Activated CD4-positive, alpha-beta memory T cell treated with anti-CD3 and anti-CD28 coated beads, Interleukin-2, amount 10 ng/mL, durations not matched to agents 7 days and 5 days (primary cell): Measurements from ENCODE around the gene MR1. TPM values are rescaled to one million over a fixed set of nuclear protein-coding genes. Genes with fewer than 3 reads are reported as not detected.

Source experiments
- CTCF ChIA-PET: fragments of 350-600 bp; sonication (Branson Sonifier 250); formaldehyde crosslinking; loops from one replicate; lab custom pipeline; 2021; ENCODE audit warnings: antibody characterized with exemption, inconsistent platforms; lab: Charles Lee
- POLR2A ChIA-PET: fragments of 350-600 bp; sonication (Branson Sonifier 250); formaldehyde crosslinking; loops from one replicate; lab custom pipeline; 2021; ENCODE audit warnings: antibody characterized with exemption; lab: Charles Lee
- DNase-seq: peaks from one replicate; pipeline ENCODE4 v3.0.0-alpha.2; 2020
- H3K27ac Mint-ChIP-seq: one replicate; pipeline ENCODE4 v1.8.0; 2021; ENCODE audit warnings: mild to moderate bottlenecking, mixed read lengths
- H3K27me3 Mint-ChIP-seq: one replicate; pipeline ENCODE4 v1.8.0; 2021; ENCODE audit warnings: mixed read lengths
- H3K36me3 Mint-ChIP-seq: one replicate; pipeline ENCODE4 v1.8.0; 2021; ENCODE audit warnings: low read depth, mixed read lengths
- H3K4me1 Mint-ChIP-seq: one replicate; pipeline ENCODE4 v1.8.0; 2021; ENCODE audit warnings: mixed read lengths
- H3K4me3 Mint-ChIP-seq: one replicate; pipeline ENCODE4 v1.8.0; 2021; ENCODE audit warnings: mild to moderate bottlenecking, mixed read lengths
- H3K9me3 Mint-ChIP-seq: one replicate; pipeline ENCODE4 v1.8.0; 2021; ENCODE audit warnings: mixed read lengths
- total RNA-seq, 2 experiments: library from RNA; stranded (reverse); gene quantifications; one replicate each; pipeline ENCODE4 v1.2.3, GENCODE V29; 2021

MR1 gene
- total RNA-seq, 2 experiments from 2014 or later, result 36.4 to 36.5 TPM

DNA sequence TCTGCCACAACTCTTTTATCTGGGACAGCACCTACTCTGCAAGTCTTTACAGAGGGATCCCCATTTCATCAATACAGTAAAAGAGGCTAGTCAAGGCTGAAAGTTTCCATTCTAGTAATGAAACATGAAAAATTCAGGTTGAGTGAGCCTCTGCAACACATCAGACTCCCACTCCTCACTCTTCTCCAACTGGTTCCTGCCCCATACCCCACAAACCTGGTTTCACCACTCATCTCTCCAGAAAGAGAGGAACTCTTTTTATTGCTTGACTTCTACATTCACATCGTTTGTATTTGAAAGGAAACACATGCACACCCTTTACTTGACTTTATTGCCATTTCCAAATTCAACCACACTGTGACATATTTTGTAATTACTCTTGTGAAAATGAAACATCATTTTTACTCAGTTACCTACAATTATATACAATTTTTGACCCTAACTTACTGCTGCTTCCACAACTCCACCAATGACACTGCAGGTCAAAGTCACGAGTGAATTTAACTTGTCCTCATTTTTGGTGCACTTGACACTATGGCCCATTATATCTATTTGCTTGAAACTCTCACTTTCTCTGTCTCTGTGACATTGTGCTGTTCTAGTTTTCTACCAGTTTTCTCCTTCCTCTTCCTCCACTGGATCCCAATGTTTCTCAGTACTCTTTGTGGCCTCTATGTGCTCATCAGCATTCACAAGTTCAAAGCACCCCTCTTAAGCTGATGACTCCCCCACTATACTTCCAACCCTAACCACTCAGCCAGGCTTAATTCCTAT, 19.1 kb upstream of the MR1 start:
- no peaks in the 10 kb centered on the region for H3K9me3 Mint-ChIP-seq
- ChIA-PET POLR2A (interaction anchor here (0.7 to 3.2 kb wide), 2 partner anchors 7 to 74 kb away, joined by 3 to 17 read pairs; partner anchors contain the start of genes IER5 and STX6), CTCF (interaction anchor here (2.3 kb wide), 1 partner anchor 8 kb away, joined by 9 read pairs; the partner anchor contains the start of gene STX6)
- DNase-seq, result no peak
- H3K36me3 Mint-ChIP-seq, result peaks cover 26% of the 10 kb centered on the region
- peaks cover 41% of the 10 kb centered on the region for H3K4me1 Mint-ChIP-seq
- H3K27ac Mint-ChIP-seq, result no peak overlapping the region
- H3K27me3 Mint-ChIP-seq, result no peaks in the 10 kb centered on the region
- H3K4me3 Mint-ChIP-seq, result no peak overlapping the region

DNA sequence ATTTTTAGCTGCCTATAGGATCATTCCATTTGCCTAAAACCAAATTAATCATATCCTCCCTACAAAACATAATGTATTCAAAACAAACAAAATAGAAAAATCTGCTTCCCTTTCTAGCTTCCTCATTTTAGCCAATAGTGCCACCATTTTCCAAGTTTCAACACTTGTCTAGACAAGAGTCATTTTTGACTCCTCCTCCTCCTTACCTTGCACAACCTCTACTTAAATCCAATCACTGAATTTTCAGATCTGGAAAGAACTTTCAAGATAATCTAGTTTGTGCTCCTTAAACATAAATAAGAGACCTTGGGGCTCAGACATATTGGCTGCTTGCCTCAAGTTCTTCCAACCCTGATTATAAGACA, 18.6 kb upstream of the MR1 start:
- H3K4me3 Mint-ChIP-seq, result no peak overlapping the region
- DNase-seq, result no peak
- CTCF ChIA-PET, result no interaction called here
- peaks cover 24% of the 10 kb centered on the region for H3K36me3 Mint-ChIP-seq
- H3K27me3 Mint-ChIP-seq, result no peaks in the 10 kb centered on the region
- POLR2A ChIA-PET, result interaction anchor here (0.7 kb wide), 1 partner anchor 74 kb away, joined by 3 read pairs; the partner anchor contains the start of gene IER5
- H3K9me3 Mint-ChIP-seq, result no peaks in the 10 kb centered on the region
- peaks cover 39% of the 10 kb centered on the region for H3K4me1 Mint-ChIP-seq
- H3K27ac Mint-ChIP-seq, result no peak overlapping the region

DNA sequence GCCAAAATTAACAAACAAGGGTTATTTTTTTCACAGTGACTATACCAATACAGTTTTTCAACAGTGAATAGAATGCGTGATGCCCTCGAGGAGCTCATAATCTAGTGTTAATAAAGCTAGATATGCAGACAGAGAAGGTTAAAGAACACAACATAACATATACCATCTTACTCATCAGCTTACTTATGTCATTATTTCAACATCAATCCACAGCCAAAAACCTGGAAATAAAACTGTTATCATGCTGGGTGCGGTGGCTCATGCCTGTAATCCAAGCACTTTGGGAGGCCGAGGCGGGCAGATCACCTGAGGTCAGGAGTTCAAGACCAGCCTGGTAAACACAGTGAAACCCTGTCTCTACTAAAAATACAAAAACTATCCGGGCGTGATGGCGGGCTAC, 17.2 kb upstream of the MR1 start:
- Mint-ChIP-seq H3K4me1 (peaks cover 49% of the 10 kb centered on the region), H3K9me3 (no peaks in the 10 kb centered on the region), H3K27ac (no peak overlapping the region), H3K36me3 (peaks cover 28% of the 10 kb centered on the region), H3K4me3 (no peak overlapping the region), H3K27me3 (no peaks in the 10 kb centered on the region)
- ChIA-PET POLR2A (no interaction called here), CTCF (interaction anchor here (0.7 to 1.4 kb wide), 2 partner anchors 88 to 150 kb away, joined by 3 to 4 read pairs; no protein-coding TSS in a partner anchor)
- DNase-seq, result no peak

DNA sequence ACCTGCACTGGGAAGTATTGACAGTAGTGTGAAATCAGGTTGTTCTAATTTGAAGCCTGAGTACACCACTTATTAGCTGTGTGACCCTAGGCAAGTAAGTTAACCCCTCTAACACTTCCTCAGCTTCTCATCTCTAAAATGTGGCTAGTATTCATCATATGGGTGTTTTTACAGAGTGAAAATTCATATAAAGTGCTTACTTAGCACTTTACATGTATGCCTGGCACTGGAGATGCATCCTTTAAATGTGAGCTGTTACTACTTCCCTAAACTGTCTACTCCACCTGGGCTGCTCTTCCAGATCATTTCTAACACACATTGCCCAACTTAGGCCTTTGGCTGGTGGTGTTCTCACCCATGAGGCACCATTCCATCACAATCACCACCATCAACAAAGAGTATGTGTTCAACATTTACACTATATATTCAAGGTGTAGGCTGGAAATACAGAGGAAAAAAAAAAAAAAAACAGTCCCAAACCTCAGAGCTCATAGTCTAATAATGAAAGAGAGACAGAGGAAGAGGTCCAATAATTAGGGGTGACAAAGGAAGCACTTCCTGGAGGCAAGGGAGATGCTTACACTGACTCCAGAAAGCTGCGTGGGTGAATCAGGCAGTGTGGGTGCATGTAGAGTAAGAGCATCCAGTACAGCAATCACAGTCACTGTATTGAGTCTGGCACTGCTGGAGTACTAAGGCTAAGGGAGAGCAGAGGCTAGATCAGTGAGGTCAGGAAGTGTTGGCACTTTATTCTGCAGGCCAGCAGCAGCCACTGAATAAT, 14.7 kb upstream of the MR1 start:
- ChIA-PET CTCF (interaction anchor here (1.1 to 1.9 kb wide), 5 partner anchors 9 to 503 kb away, joined by 3 to 8 read pairs (median 4); no protein-coding TSS in a partner anchor), POLR2A (interaction anchor here (0.9 to 2.7 kb wide), 7 partner anchors 14 to 140 kb away, joined by 3 to 14 read pairs (median 4); partner anchors contain the start of gene MR1)
- H3K36me3 Mint-ChIP-seq, result peaks cover 29% of the 10 kb centered on the region
- no peaks in the 10 kb centered on the region for H3K27me3 Mint-ChIP-seq
- peaks cover 48% of the 10 kb centered on the region for H3K4me1 Mint-ChIP-seq
- no peak for DNase-seq
- H3K9me3 Mint-ChIP-seq, result no peaks in the 10 kb centered on the region
- H3K27ac Mint-ChIP-seq, result peak overlapping the region; percentile 60
- H3K4me3 Mint-ChIP-seq, result peak overlapping the region; percentile 21

DNA sequence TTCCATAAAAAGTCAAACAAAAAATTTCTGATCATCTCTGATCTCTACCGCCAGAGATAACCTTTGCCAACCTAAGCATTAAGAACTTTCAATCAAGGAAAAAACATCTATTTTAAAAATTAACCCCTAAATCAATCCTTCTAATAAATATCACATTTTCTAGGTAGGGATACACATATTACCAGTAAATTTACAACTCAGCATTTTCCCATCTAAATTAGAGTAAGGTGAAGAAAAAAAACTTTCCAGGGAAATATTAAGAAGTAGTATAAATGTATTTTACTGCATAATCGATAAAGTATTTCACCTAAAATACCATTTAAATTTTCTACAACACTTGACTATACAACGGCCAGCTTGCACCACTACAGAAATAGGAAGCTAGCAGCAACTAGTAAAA, 12.6 kb upstream of the MR1 start:
- POLR2A ChIA-PET, result interaction anchor here (0.9 to 5.6 kb wide), 10 partner anchors 8 to 143 kb away, joined by 3 to 92 read pairs (median 10); partner anchors contain the start of genes IER5 and MR1
- CTCF ChIA-PET, result interaction anchor here (0.7 to 5.3 kb wide), 5 partner anchors 8 to 145 kb away, joined by 3 to 30 read pairs (median 6); no protein-coding TSS in a partner anchor
- peak overlapping the region; percentile 89 for H3K27ac Mint-ChIP-seq
- H3K4me3 Mint-ChIP-seq, result peak overlapping the region; percentile 95
- no peak for DNase-seq
- H3K9me3 Mint-ChIP-seq, result no peaks in the 10 kb centered on the region
- peaks cover 29% of the 10 kb centered on the region for H3K36me3 Mint-ChIP-seq
- H3K27me3 Mint-ChIP-seq, result peaks cover 15% of the 10 kb centered on the region
- H3K4me1 Mint-ChIP-seq, result peaks cover 48% of the 10 kb centered on the region

DNA sequence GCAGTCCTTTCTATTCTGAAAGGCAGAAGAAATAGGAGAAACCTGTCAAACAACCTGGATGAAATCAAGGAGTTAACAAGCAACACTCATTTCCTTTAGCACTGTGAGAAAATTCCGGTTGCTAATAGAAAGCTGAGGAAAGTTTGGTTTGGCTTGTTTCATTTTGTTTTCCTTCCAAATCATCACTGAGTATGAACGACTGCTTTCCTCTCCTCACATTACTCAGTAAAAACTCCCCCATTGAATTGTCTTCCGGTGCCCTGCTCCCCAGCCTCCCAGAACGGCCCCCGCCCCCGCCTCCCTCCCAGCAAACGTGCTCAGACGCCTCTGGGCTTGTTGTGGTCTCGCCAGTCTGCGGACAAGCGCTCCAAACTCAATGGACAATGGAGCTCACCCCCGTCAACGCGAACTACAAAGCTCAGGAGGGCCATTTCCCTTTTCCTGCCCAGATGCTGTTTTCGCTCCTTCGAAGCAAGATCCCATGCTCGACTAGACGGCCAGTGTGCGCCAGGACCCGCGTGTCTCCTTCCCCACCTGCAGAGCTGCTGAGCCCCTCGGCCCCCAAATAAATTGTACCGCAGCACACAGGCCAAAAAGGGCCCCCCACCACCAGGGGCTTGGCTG, 11.9 kb upstream of the MR1 start:
- Mint-ChIP-seq H3K27me3 (peaks cover 18% of the 10 kb centered on the region), H3K36me3 (peaks cover 29% of the 10 kb centered on the region), H3K9me3 (no peaks in the 10 kb centered on the region), H3K4me3 (peak overlapping the region; percentile 95), H3K4me1 (peaks cover 48% of the 10 kb centered on the region), H3K27ac (peak overlapping the region; percentile 89)
- ChIA-PET CTCF (interaction anchor here (0.7 to 5.3 kb wide), 10 partner anchors 8 to 146 kb away, joined by 3 to 30 read pairs (median 6); partner anchors contain the start of gene MR1), POLR2A (interaction anchor here (0.6 to 5.6 kb wide), 19 partner anchors 9 to 520 kb away, joined by 3 to 92 read pairs (median 7); partner anchors contain the start of genes ACBD6, IER5 and MR1)
- DNase-seq, result peak; percentile 62

DNA sequence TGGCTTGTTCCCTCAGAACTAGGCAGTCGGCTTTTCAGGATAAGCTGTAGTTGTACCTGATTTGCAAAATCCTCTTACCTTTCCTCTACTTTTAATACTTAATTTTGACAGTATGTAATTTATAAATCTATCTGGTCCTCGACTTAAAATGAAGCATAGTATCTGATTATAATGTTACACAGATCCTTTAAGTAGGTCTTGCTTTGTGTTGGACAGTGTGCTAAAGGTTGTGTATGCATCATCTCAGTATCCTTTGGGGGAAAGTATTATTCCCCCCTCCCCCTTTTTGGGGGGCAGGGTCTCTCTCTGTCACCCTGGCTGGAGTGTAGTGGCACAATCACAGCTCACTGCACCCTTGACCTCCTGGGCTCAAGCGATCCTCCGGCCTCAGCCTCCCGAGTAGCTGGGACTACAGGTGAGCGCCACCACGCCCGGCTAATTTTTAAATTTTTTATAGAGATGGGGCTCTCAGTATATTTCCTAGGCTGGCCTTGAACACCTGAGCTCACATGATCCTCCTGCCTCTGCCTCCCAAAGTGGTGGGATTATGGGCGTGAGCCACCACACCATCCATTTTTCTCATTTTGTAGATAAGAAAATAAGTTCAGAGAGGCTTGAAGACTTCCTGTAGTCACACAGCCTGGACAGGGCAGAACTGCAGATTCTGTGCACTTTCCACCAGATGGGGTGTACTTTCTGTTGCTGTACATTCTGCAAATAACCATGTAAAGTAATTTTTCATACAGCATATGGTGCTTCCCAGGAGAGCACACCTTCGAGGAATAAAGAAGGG, 10.3 kb upstream of the MR1 start:
- POLR2A ChIA-PET, result interaction anchor here (0.6 to 5.6 kb wide), 12 partner anchors 10 to 521 kb away, joined by 3 to 92 read pairs (median 6); partner anchors contain the start of genes ACBD6, IER5 and MR1
- peak overlapping the region; percentile 89 for H3K27ac Mint-ChIP-seq

DNA sequence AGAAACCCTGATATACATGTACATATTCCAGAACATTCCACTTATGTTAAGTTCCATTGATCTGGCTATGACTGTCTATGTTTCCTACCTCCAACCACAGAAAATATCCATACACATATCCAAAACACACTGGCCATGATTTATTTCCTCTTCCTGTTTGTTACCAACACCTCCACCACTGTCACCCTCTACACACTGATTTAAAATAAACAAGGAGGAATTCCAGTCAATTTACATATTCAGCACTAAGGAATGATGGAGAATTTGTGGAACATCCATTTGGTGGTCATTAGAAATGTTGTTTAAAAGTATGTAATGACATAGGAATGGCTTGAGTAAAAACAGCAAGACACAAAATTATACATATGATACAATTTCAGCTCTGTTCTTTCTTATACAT, 5.6 kb upstream of the MR1 start:
- H3K36me3 Mint-ChIP-seq, result peaks cover 4% of the 10 kb centered on the region
- no peak for DNase-seq
- H3K4me3 Mint-ChIP-seq, result no peak overlapping the region
- CTCF ChIA-PET, result no interaction called here
- no peaks in the 10 kb centered on the region for H3K9me3 Mint-ChIP-seq
- POLR2A ChIA-PET, result no interaction called here
- H3K4me1 Mint-ChIP-seq, result peaks cover 21% of the 10 kb centered on the region
- peaks cover 28% of the 10 kb centered on the region for H3K27me3 Mint-ChIP-seq
- no peak overlapping the region for H3K27ac Mint-ChIP-seq

More for the DNA sequence above, 10.3 kb upstream of the MR1 start:
- peaks cover 20% of the 10 kb centered on the region for H3K36me3 Mint-ChIP-seq
- peaks cover 28% of the 10 kb centered on the region for H3K27me3 Mint-ChIP-seq
- no peak for DNase-seq
- H3K9me3 Mint-ChIP-seq, result no peaks in the 10 kb centered on the region
- CTCF ChIA-PET, result interaction anchor here (0.6 to 5.3 kb wide), 12 partner anchors 10 to 923 kb away, joined by 3 to 30 read pairs (median 4); partner anchors contain the start of gene MR1
- peaks cover 46% of the 10 kb centered on the region for H3K4me1 Mint-ChIP-seq
- peak overlapping the region; percentile 95 for H3K4me3 Mint-ChIP-seq

DNA sequence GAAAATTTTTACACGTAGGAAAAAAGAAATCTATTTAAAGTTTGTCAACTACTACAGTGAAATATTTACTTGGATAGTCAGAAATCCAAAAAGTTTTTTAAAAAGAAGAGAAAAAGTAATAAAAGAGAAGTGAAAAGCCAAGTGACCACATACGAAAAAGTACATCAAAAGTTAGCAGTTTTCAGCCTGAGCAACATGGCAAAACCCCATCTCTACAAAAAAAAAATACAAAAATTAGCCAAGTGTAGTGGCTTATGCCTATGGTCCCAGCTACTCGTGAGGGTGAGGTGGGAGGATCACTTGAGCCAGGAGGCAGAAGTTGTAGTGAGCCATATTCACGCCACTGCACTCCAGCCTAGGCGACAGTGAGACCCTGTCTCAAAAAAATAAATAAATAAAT, 5.2 kb upstream of the MR1 start:
- Mint-ChIP-seq H3K9me3 (no peaks in the 10 kb centered on the region), H3K4me1 (peaks cover 19% of the 10 kb centered on the region), H3K4me3 (no peak overlapping the region), H3K36me3 (peaks cover 5% of the 10 kb centered on the region), H3K27me3 (peaks cover 28% of the 10 kb centered on the region), H3K27ac (no peak overlapping the region)
- DNase-seq, result no peak
- ChIA-PET CTCF (no interaction called here), POLR2A (no interaction called here)

DNA sequence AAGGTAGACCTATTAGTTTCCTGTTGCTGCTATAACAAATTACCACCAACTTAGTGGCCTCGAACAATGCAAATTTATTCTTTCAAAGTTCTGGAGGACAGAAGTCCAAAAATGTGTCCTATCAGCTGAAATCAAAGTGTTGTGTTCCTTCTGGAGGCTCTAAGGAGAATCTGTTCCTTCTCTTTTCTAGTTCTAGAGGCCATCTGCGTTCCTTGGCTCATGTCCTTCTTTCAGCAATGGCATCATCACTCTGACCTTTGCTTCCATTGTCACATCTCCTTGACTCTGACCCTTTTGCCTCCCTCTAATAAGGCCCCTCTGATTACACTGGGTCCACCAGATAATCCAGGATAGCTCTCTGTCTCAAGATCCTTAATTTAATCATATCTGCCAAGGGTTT, 1.2 kb upstream of the MR1 start:
- CTCF ChIA-PET, result interaction anchor here (1.1 to 9.2 kb wide), 7 partner anchors 9 to 530 kb away, joined by 3 to 149 read pairs (median 5); partner anchors contain the start of genes ACBD6 and STX6
- DNase-seq, result no peak
- H3K27me3 Mint-ChIP-seq, result peaks cover 7% of the 10 kb centered on the region
- H3K9me3 Mint-ChIP-seq, result no peaks in the 10 kb centered on the region
- H3K27ac Mint-ChIP-seq, result peak overlapping the region; percentile 94
- no peak overlapping the region for H3K4me3 Mint-ChIP-seq
- peaks cover 45% of the 10 kb centered on the region for H3K4me1 Mint-ChIP-seq
- H3K36me3 Mint-ChIP-seq, result peaks cover 23% of the 10 kb centered on the region
- POLR2A ChIA-PET, result interaction anchor here (0.8 to 8.2 kb wide), 11 partner anchors 9 to 119 kb away, joined by 3 to 92 read pairs (median 10); partner anchors contain the start of genes IER5 and STX6

DNA sequence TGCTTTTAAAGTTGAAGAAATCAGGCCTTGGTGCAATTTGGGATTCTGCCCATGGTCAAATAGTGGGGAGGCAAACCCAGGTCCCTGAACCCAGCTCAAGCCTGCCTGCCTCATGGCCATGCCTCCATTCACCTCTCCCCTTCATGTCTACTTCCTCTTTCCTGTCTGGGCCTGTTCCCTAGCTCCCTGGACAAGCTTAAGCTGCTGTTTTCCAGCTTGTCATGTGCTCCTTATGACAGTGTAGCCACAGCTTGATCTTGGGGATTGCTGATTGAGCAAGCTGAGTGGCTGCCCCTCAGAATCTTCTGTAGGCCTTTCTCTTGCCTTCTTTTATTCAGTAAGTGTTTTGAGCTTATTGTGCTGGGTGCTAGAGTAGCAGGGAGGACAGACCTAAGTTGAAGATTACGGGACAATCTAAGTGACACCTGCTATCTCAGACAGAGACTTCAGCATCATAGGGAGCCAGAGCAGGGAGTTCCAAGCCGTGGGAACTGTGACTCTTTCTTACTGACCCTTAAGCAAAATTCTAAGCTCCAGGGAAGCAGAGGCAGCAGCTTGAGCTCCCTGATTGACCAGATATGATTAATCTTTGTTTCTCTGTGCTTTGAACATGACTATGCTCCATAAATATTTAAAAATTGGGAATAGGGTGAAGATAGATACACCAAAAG, 520 bp upstream of the MR1 start:
- peaks cover 30% of the 10 kb centered on the region for H3K36me3 Mint-ChIP-seq
- peak; percentile 40 for DNase-seq
- no peaks in the 10 kb centered on the region for H3K9me3 Mint-ChIP-seq
- H3K27me3 Mint-ChIP-seq, result peaks cover under 1% of the 10 kb centered on the region
- H3K27ac Mint-ChIP-seq, result peak overlapping the region; percentile 94
- POLR2A ChIA-PET, result interaction anchor here (0.6 to 8.2 kb wide), 22 partner anchors 10 to 130 kb away, joined by 3 to 92 read pairs (median 5); partner anchors contain the start of genes IER5 and STX6
- H3K4me1 Mint-ChIP-seq, result peaks cover 48% of the 10 kb centered on the region
- CTCF ChIA-PET, result interaction anchor here (0.8 to 9.2 kb wide), 10 partner anchors 10 to 531 kb away, joined by 3 to 149 read pairs (median 4); partner anchors contain the start of genes ACBD6 and STX6
- H3K4me3 Mint-ChIP-seq, result peak overlapping the region; percentile 91
